Measurements from ENCODE around the gene ATF6B. TPM values are rescaled to one million over a fixed set of nuclear protein-coding genes. Genes with fewer than 3 reads are reported as not detected.
"Not testable (repeated sequence)": the region's sequence is repeated elsewhere in the genome, so short reads cannot be mapped to it uniquely, and the experiment has no call there.

The ATF6B gene
- total RNA-seq, 1 donor = 32.0 TPM

- Histone ChIP-seq H3K9me3 (ENCODE audit: low read depth, low read length) (no peaks in the 10 kb centered on the region), H3K4me1 (ENCODE audit: insufficient read depth, low read length) (no peaks in the 10 kb centered on the region), H3K4me3 (ENCODE audit: low read length) (no peak overlapping the region), H3K27me3 (ENCODE audit: insufficient read depth, low read length) (no peaks in the 10 kb centered on the region)
These were observed 54.4 kb downstream of the ATF6B start for GRCh38 chr6:32073613-32074012.

- H3K4me3 ChIP-seq (ENCODE audit: low read length) = no peak overlapping the region
- H3K27me3 ChIP-seq (ENCODE audit: insufficient read depth, low read length) = no peaks in the 10 kb centered on the region
- no peaks in the 10 kb centered on the region for H3K4me1 ChIP-seq (ENCODE audit: insufficient read depth, low read length)
- H3K9me3 ChIP-seq (ENCODE audit: low read depth, low read length) = no peaks in the 10 kb centered on the region
These were observed 54.9 kb downstream of the ATF6B start for GRCh38 chr6:32073101-32073500.

GRCh38 chr6:32070814-32071543 lies 57.1 kb downstream of the ATF6B start:
- Histone ChIP-seq H3K9me3 (ENCODE audit: low read depth, low read length) (no peaks in the 10 kb centered on the region), H3K27me3 (ENCODE audit: insufficient read depth, low read length) (no peaks in the 10 kb centered on the region), H3K4me1 (ENCODE audit: insufficient read depth, low read length) (no peaks in the 10 kb centered on the region)

GRCh38 chr6:32069878-32070515 lies 58.0 kb downstream of the ATF6B start:
- Histone ChIP-seq H3K27me3 (ENCODE audit: insufficient read depth, low read length) (no peaks in the 10 kb centered on the region), H3K9me3 (ENCODE audit: low read depth, low read length) (no peaks in the 10 kb centered on the region), H3K4me3 (ENCODE audit: low read length) (no peak overlapping the region), H3K4me1 (ENCODE audit: insufficient read depth, low read length) (no peaks in the 10 kb centered on the region)

More at GRCh38 chr6:32070814-32071543, 57.1 kb downstream of the ATF6B start:
- no peak overlapping the region for H3K4me3 ChIP-seq (ENCODE audit: low read length)

GRCh38 chr6:32069460-32069859 lies 58.6 kb downstream of the ATF6B start:
- H3K27me3 ChIP-seq (ENCODE audit: insufficient read depth, low read length) = no peaks in the 10 kb centered on the region
- no peaks in the 10 kb centered on the region for H3K4me1 ChIP-seq (ENCODE audit: insufficient read depth, low read length)
- H3K9me3 ChIP-seq (ENCODE audit: low read depth, low read length) = no peaks in the 10 kb centered on the region
- H3K4me3 ChIP-seq (ENCODE audit: low read length) = no peak overlapping the region

GRCh38 chr6:32068867-32069266 lies 59.2 kb downstream of the ATF6B start:
- Histone ChIP-seq H3K9me3 (ENCODE audit: low read depth, low read length) (no peaks in the 10 kb centered on the region), H3K4me3 (ENCODE audit: low read length) (no peak overlapping the region), H3K27me3 (ENCODE audit: insufficient read depth, low read length) (no peaks in the 10 kb centered on the region), H3K4me1 (ENCODE audit: insufficient read depth, low read length) (no peaks in the 10 kb centered on the region)

- H3K4me3 ChIP-seq (ENCODE audit: low read length); H3K9me3 ChIP-seq (ENCODE audit: low read depth, low read length); H3K27me3 ChIP-seq (ENCODE audit: insufficient read depth, low read length); H3K4me1 ChIP-seq (ENCODE audit: insufficient read depth, low read length): not testable (repeated sequence)
These were observed 59.7 kb downstream of the ATF6B start for GRCh38 chr6:32068315-32068714.

GRCh38 chr6:32067521-32067920 lies 60.5 kb downstream of the ATF6B start:
- H3K4me3 ChIP-seq (ENCODE audit: low read length); H3K4me1 ChIP-seq (ENCODE audit: insufficient read depth, low read length); H3K9me3 ChIP-seq (ENCODE audit: low read depth, low read length); H3K27me3 ChIP-seq (ENCODE audit: insufficient read depth, low read length): not testable (repeated sequence)

Other genes starting within 250 kb of the ATF6B start
- 0.10 TPM for gene SLC44A4, start 249.2 kb downstream of the ATF6B start, total RNA-seq
- 14.4 TPM for gene EHMT2, start 230.5 kb downstream of the ATF6B start, total RNA-seq
- 0.21 TPM for gene ZBTB12, start 226.2 kb downstream of the ATF6B start, total RNA-seq
- 2.5 TPM for gene C2, start 200.5 kb downstream of the ATF6B start, total RNA-seq
- 3.1 TPM for gene CFB, start 182.2 kb downstream of the ATF6B start, total RNA-seq
- gene NELFE, start 169.3 kb downstream of the ATF6B start, total RNA-seq = 47.8 TPM
- 44.8 TPM for gene SKIC2, start 169.1 kb downstream of the ATF6B start, total RNA-seq
- gene DXO, start 156.1 kb downstream of the ATF6B start, total RNA-seq = 16.1 TPM
- gene C4A, start 146.2 kb downstream of the ATF6B start, total RNA-seq = 0.94 TPM
- gene C4B, start 113.5 kb downstream of the ATF6B start, total RNA-seq = 1.0 TPM
- not detected for gene CYP21A2, start 89.8 kb downstream of the ATF6B start, total RNA-seq
- 2.8 TPM for gene TNXB, start 18.9 kb downstream of the ATF6B start, total RNA-seq
- 1.2 TPM for gene FKBPL, start 2.0 kb upstream of the ATF6B start, total RNA-seq
- 0.42 TPM for gene PRRT1, start 23.7 kb upstream of the ATF6B start, total RNA-seq
- 6.0 TPM for gene PPT2, start 25.9 kb upstream of the ATF6B start, total RNA-seq
- gene EGFL8, start 36.3 kb upstream of the ATF6B start, total RNA-seq = 0.73 TPM
- gene AGPAT1, start 47.8 kb upstream of the ATF6B start, total RNA-seq = 12.9 TPM
- 13.2 TPM for gene RNF5, start 50.2 kb upstream of the ATF6B start, total RNA-seq
- 1.5 TPM for gene AGER, start 56.0 kb upstream of the ATF6B start, total RNA-seq
- 49.5 TPM for gene PBX2, start 62.0 kb upstream of the ATF6B start, total RNA-seq
- 131 TPM for gene GPSM3, start 64.4 kb upstream of the ATF6B start, total RNA-seq
- 5.6 TPM for gene NOTCH4, start 95.8 kb upstream of the ATF6B start, total RNA-seq
- not detected for gene TSBP1, start 243.7 kb upstream of the ATF6B start, total RNA-seq